Hepatocyte (in vitro differentiated cells): ENCODE results near the gene ZFPM1.

Experiments
- EZH2 ChIP-seq: fragments of 200-600 bp; sonication (generic); IDR thresholded peaks from 2 replicates; pipeline ENCODE4 v1.6.1; 2016; ENCODE audit warnings: antibody characterized with exemption, mild to moderate bottlenecking, borderline replicate concordance
- EZH2phosphoT487 ChIP-seq: fragments of 200-600 bp; sonication (generic); IDR thresholded peaks from one replicate; pipeline ENCODE4 v1.6.1; 2018; ENCODE audit warnings: antibody characterized with exemption, mild to moderate bottlenecking, low read depth, moderate library complexity; ENCODE audit not compliant: unreplicated experiment, severe bottlenecking
- TF ChIP-seq, protein P1 (sequence below): fragments of 200-600 bp; sonication (generic); IDR thresholded peaks from 2 replicates; pipeline ENCODE4 v1.5.1; 2016; ENCODE audit warnings: antibody characterized with exemption, mild to moderate bottlenecking; ENCODE audit not compliant: poor library complexity

- TF ChIP-seq, protein P1, sequence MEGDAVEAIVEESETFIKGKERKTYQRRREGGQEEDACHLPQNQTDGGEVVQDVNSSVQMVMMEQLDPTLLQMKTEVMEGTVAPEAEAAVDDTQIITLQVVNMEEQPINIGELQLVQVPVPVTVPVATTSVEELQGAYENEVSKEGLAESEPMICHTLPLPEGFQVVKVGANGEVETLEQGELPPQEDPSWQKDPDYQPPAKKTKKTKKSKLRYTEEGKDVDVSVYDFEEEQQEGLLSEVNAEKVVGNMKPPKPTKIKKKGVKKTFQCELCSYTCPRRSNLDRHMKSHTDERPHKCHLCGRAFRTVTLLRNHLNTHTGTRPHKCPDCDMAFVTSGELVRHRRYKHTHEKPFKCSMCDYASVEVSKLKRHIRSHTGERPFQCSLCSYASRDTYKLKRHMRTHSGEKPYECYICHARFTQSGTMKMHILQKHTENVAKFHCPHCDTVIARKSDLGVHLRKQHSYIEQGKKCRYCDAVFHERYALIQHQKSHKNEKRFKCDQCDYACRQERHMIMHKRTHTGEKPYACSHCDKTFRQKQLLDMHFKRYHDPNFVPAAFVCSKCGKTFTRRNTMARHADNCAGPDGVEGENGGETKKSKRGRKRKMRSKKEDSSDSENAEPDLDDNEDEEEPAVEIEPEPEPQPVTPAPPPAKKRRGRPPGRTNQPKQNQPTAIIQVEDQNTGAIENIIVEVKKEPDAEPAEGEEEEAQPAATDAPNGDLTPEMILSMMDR: no peak
- TF ChIP-seq EZH2 (no peak), EZH2phosphoT487 (no peak)
These were observed 66.2 kb downstream of the ZFPM1 start for GRCh38 chr16:88519240-88519639.
